ENCODE measurements around the gene COL6A1. TPM values are rescaled to one million over a fixed set of nuclear protein-coding genes. Genes with fewer than 3 reads are reported as not detected.

The COL6A1 gene
- total RNA-seq, 1 experiment from 2014 or later: 393 TPM

GRCh38 chr21:45982092-45982757 is 655 bp downstream of the COL6A1 start:
- DNase-seq (ENCODE audit: low spot score): no peak

- DNase-seq (ENCODE audit: low spot score): no peak
Measured at GRCh38 chr21:45982758-45983648, 1.4 kb downstream of the COL6A1 start.

GRCh38 chr21:45983649-45983965 is 2.0 kb downstream of the COL6A1 start:
- DNase-seq (ENCODE audit: low spot score): no peak

GRCh38 chr21:45983981-45984551 is 2.5 kb downstream of the COL6A1 start:
- no peak for DNase-seq (ENCODE audit: low spot score)

- DNase-seq (ENCODE audit: low spot score): no peak
Measured at GRCh38 chr21:45984584-45985095, 3.1 kb downstream of the COL6A1 start.

- no peak for DNase-seq (ENCODE audit: low spot score)
Measured at GRCh38 chr21:45985471-45986315, 4.1 kb downstream of the COL6A1 start.

- DNase-seq (ENCODE audit: low spot score): no peak
Measured at GRCh38 chr21:45986316-45987051, 4.9 kb downstream of the COL6A1 start.

GRCh38 chr21:45987121-45987711 is 5.6 kb downstream of the COL6A1 start:
- no peak for DNase-seq (ENCODE audit: low spot score)

GRCh38 chr21:45988366-45989347 is 7.1 kb downstream of the COL6A1 start:
- no peak for DNase-seq (ENCODE audit: low spot score)

- no peak for DNase-seq (ENCODE audit: low spot score)
Measured at GRCh38 chr21:45989355-45990048, 7.9 kb downstream of the COL6A1 start.

- no peak for DNase-seq (ENCODE audit: low spot score)
Measured at GRCh38 chr21:45990049-45990711, 8.6 kb downstream of the COL6A1 start.

- no peak for DNase-seq (ENCODE audit: low spot score)
Measured at GRCh38 chr21:45990741-45991605, 9.4 kb downstream of the COL6A1 start.

- DNase-seq (ENCODE audit: low spot score): no peak
Measured at GRCh38 chr21:45991606-45992300, 10.2 kb downstream of the COL6A1 start.

GRCh38 chr21:45992301-45993209 is 11.0 kb downstream of the COL6A1 start:
- no peak for DNase-seq (ENCODE audit: low spot score)

Data from A172 (cell line).